Jurkat, Clone E6-1 (cell line): ENCODE measurements around the gene TAP2.

Source experiments
- DNase-seq: peaks from one replicate; pipeline ENCODE4 v3.0.0-alpha.2; 2011; ENCODE audit warnings: low read depth, low spot score
- H3K4me3 ChIP-seq: 2 replicates; pipeline ENCODE4 v1.5.1; 2011; ENCODE audit warnings: mild to moderate bottlenecking, low read length, control low read depth, moderate library complexity

The TAP2 gene

GRCh38 chr6:32855467-32856174 is 17.1 kb upstream of the TAP2 start:
- DNase-seq: no peak
- no peak overlapping the region for H3K4me3 ChIP-seq

- H3K4me3 ChIP-seq: peak overlapping the region; percentile 84
- peak; percentile 59 for DNase-seq
Measured at GRCh38 chr6:32854376-32855178, 16.0 kb upstream of the TAP2 start.

GRCh38 chr6:32853541-32854375 is 15.2 kb upstream of the TAP2 start, which contains the start of the genes PSMB9 and TAP1:
Gene PSMB9, plus strand, starts transcription at chr6:32854192. Its CDS starts 38 bp downstream, at chr6:32854230.
Gene TAP1, minus strand, starts transcription at chr6:32853704. Its CDS starts 68 bp downstream, at chr6:32853636.
- peak; percentile 88 for DNase-seq
- peak within 1 kb of the TSS; percentile 84 for H3K4me3 ChIP-seq

- H3K4me3 ChIP-seq: peak overlapping the region; percentile 84
- DNase-seq: no peak
Measured at GRCh38 chr6:32852844-32853540, 14.5 kb upstream of the TAP2 start.

- no peak for DNase-seq
- H3K4me3 ChIP-seq: peak overlapping the region; percentile 84; the same call in 1 of the 2 replicates
Measured at GRCh38 chr6:32852018-32852843, 13.7 kb upstream of the TAP2 start.

GRCh38 chr6:32851025-32851424 is 12.5 kb upstream of the TAP2 start:
- no peak for DNase-seq
- no peak overlapping the region for H3K4me3 ChIP-seq

GRCh38 chr6:32849126-32849525 is 10.6 kb upstream of the TAP2 start:
- no peak overlapping the region for H3K4me3 ChIP-seq
- no peak for DNase-seq

- H3K4me3 ChIP-seq: no peak overlapping the region
- DNase-seq: no peak
Measured at GRCh38 chr6:32847795-32848194, 9.3 kb upstream of the TAP2 start.

GRCh38 chr6:32847004-32847403 is 8.5 kb upstream of the TAP2 start:
- DNase-seq: no peak
- H3K4me3 ChIP-seq: no peak overlapping the region

GRCh38 chr6:32845384-32845884 is 6.9 kb upstream of the TAP2 start:
- DNase-seq: peak; percentile 79
- peak overlapping the region; percentile 74 for H3K4me3 ChIP-seq

- DNase-seq: no peak
- H3K4me3 ChIP-seq: peak overlapping the region; percentile 74
Measured at GRCh38 chr6:32844839-32845383, 6.4 kb upstream of the TAP2 start.

- peak; percentile 98 for DNase-seq
Measured at GRCh38 chr6:32843979-32844838, 5.7 kb upstream of the TAP2 start, which contains the start of gene PSMB8. Gene PSMB8, minus strand, starts transcription at chr6:32844047. Its CDS starts 51 bp downstream, at chr6:32843996.

GRCh38 chr6:32843331-32843978 is 4.9 kb upstream of the TAP2 start:
- peak overlapping the region; percentile 74 for H3K4me3 ChIP-seq
- no peak for DNase-seq

More at GRCh38 chr6:32843979-32844838, 5.7 kb upstream of the TAP2 start, which contains the start of gene PSMB8:
- H3K4me3 ChIP-seq: peak within 1 kb of the TSS; percentile 74

- peak overlapping the region; percentile 74 for H3K4me3 ChIP-seq
- DNase-seq: no peak
Measured at GRCh38 chr6:32842690-32843089, 4.2 kb upstream of the TAP2 start.

- no peak for DNase-seq
- H3K4me3 ChIP-seq: 0 out of 2 replicates have a peak overlapping the region, but pooled peaks have one; percentile 74
Measured at GRCh38 chr6:32842021-32842650, 3.6 kb upstream of the TAP2 start.
